Activated T-cell treated with anti-CD3 and anti-CD28 coated beads, Interleukin-2, amount 50 U/mL, for 72 hours (primary cell): Measurements from ENCODE around the gene GNPAT. TPM values are rescaled to one million over a fixed set of nuclear protein-coding genes. Genes with fewer than 3 reads are reported as not detected.

Source experiments
- ATAC-seq, 2 donors: fragments of 150-1000 bp; cut with Tn5 transposase; replicated peaks in 1 of 2; 2 replicates each; pipeline ENCODE4 v1.10.0; 2021; ENCODE audit warnings: moderate library complexity in 2 of 2, mild to moderate bottlenecking in 1 of 2
- DNase-seq, 2 donors: peaks; one replicate each; pipeline ENCODE4 v3.0.0; 2021 to 2022; ENCODE audit warnings: mixed read lengths in 1 of 2
- H3K27ac Mint-ChIP-seq: one replicate; pipeline ENCODE4 v1.8.0; 2022; ENCODE audit warnings: mild to moderate bottlenecking, moderate library complexity, mixed read lengths
- H3K27me3 Mint-ChIP-seq: one replicate; pipeline ENCODE4 v1.8.0; 2022; ENCODE audit warnings: low read depth, mixed read lengths
- H3K36me3 Mint-ChIP-seq, 2 donors: one replicate each; pipeline ENCODE4 v1.8.0; 2022; ENCODE audit warnings: mixed read lengths in 2 of 2, mild to moderate bottlenecking in 1 of 2; ENCODE audit not compliant: insufficient read depth in 2 of 2
- H3K4me1 Mint-ChIP-seq: one replicate; pipeline ENCODE4 v1.8.0; 2022; ENCODE audit warnings: low read depth, mixed read lengths
- H3K4me3 Mint-ChIP-seq, 2 donors: one replicate each; pipeline ENCODE4 v1.8.0; 2022; ENCODE audit warnings: mild to moderate bottlenecking in 2 of 2, mixed read lengths in 2 of 2, moderate library complexity in 2 of 2
- H3K9me3 Mint-ChIP-seq, 2 donors: one replicate each; pipeline ENCODE4 v1.8.0; 2022; ENCODE audit warnings: mixed read lengths in 2 of 2
- total RNA-seq, 2 donors: library from RNA; stranded (reverse); gene quantifications; one replicate each; pipeline ENCODE4 v1.2.3, GENCODE V29; 2022

GNPAT gene
- total RNA-seq, 2 donors from 2014 or later = 55.0 to 60.1 TPM

DNA sequence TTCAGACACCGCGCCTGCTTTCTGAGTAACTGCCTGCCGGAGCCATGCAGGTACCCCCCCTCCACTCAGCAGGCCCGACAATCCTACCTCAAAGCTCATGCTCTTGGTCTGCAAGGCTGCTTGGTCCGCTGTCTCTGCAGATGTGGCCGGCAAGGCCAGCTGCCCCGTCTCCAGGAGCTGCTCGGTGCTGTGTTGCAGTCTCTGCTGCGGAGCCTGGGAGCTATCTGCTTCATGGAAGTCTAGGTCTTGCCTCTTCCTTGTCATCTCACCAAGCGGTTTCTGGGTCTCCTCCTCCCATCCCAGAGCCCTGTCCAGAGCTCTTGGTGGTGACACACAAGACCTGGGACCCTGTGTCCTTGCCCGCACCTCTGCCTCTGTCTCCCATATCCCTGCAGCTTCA is 24.0 kb upstream of the GNPAT start:
- Mint-ChIP-seq H3K36me3 (no peaks in the 10 kb centered on the region), H3K27ac (no peak overlapping the region)

DNA sequence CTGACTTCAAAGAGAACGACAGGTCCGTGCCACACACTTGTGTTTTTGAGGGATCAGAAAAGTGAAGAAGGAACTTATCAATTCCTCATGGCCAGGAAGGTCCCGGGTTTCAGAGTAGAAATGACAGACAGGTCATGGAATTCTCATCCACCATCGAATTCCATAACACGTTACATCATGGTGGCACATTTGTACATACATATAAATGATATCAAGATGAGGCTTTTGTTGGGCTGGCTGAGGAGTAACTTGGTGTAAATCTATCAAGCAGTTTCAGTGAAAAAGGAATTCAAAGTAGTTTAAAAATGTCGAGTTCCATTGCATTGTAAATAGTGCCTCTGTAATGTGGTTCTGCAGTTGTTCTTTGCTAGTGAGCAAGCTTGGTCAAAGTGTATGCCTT is 22.9 kb upstream of the GNPAT start:
- peaks cover 10% of the 10 kb centered on the region for H3K4me1 Mint-ChIP-seq
- H3K36me3 Mint-ChIP-seq = no peaks in the 10 kb centered on the region
- H3K4me3 Mint-ChIP-seq = no peak overlapping the region
- H3K9me3 Mint-ChIP-seq = no peaks in the 10 kb centered on the region
- DNase-seq (no peak), ATAC-seq (no peak)
- H3K27ac Mint-ChIP-seq = no peak overlapping the region
- H3K27me3 Mint-ChIP-seq = no peaks in the 10 kb centered on the region

More for the DNA sequence above, 24.0 kb upstream of the GNPAT start:
- Mint-ChIP-seq H3K27me3 (no peaks in the 10 kb centered on the region), H3K4me3 (no peak overlapping the region), H3K9me3 (no peaks in the 10 kb centered on the region), H3K4me1 (peaks cover 11% of the 10 kb centered on the region)
- no peak for DNase-seq
- ATAC-seq = no peak

DNA sequence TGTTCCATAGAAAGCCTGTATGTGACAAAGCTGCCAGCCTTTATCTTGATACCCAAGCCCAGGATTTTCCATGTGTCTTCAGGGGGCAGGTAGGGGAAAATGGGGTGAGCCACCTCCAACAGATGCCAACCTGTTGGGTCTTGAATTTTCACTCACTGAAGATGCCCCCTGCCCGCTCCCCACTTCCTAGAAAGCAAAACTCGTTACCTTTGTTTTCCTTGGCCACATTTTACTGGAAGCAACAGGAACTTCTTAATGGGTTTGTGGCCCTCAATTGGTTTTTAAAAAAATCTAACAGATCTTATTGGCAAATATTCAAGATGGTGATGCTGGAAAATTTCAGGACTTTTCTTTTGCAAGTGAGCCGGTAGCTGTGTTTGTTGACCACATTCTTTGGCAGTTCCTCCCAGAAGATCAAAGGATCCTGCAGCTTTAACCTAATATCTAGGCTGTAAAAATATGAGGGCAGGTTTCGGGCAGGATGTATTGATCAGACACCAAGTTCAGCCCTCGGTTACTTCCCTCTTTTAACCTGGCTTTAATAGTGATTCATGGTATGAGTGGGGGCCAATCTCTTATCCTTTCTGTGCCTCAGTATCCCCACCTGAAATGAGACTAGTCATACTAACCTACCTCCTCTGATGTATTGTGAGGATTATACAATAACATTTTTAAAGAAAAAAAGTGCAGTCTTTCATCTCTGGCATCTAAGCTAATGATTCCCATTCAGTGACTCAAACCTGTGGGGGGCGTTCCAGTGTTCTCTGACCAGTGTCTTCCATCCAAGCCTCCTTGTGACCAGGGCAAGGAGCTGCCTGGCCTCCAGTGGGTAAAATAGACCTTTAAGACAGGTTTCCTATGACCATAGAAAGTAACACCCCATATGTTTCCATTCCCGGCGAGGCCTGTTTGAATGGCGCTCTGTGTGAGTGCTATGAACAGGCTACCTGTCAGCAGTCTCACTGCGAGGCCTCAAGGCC is 21.3 kb upstream of the GNPAT start:
- ATAC-seq = no peak
- Mint-ChIP-seq H3K27me3 (no peaks in the 10 kb centered on the region), H3K36me3 (peaks cover 3% of the 10 kb centered on the region in 2 donors), H3K4me3 (no peak overlapping the region), H3K9me3 (no peaks in the 10 kb centered on the region), H3K27ac (no peak overlapping the region), H3K4me1 (peaks cover 8% of the 10 kb centered on the region)
- no peak for DNase-seq

DNA sequence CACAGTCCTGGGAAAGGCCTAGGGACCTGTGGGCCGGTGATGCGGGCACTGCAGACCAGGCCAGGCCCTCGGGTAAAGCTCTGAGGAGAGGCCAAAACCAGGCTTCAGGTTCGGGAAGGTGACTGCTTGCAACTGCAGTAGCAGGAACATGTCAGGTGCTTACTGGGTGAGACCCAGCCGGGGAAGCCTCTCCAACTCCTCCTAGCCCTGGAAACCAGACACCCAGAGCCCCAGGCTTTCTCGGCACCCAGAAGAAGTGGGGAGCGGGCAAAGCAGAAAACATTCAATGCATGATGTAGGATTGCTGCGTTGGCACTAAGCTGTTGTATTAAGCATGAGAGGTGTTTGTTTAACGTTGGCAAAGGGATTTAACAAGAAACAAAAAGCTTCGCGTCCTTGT is 20.2 kb upstream of the GNPAT start:
- ATAC-seq (no peak), DNase-seq (no peak)
- Mint-ChIP-seq H3K27ac (no peak overlapping the region), H3K27me3 (no peaks in the 10 kb centered on the region), H3K4me1 (no peaks in the 10 kb centered on the region), H3K4me3 (no peak overlapping the region), H3K9me3 (no peaks in the 10 kb centered on the region), H3K36me3 (peaks cover 5 to 7% of the 10 kb centered on the region in 2 donors)

DNA sequence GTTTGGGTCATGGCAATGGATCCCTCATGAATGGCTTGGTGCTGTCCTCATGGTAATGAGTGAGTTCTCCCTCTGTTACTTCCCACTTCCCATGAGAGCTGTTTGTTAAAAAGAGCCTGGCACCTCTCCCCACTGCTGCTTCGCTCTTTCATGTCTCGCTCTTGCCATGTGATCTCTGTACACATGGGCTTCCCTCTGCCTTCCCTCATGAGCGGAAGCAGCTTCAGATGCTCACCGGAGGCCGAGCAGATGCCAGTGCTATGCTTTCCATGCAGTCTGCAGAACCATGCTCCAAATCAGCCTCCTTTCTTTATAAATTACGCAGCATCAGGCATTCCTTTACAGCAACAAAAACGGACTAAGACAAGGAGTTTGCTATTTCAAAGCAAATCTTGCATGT is 14.9 kb upstream of the GNPAT start:
- DNase-seq (no peak), ATAC-seq (no peak)
- Mint-ChIP-seq H3K4me3 (no peak overlapping the region), H3K4me1 (no peaks in the 10 kb centered on the region), H3K27ac (no peak overlapping the region), H3K27me3 (no peaks in the 10 kb centered on the region), H3K9me3 (no peaks in the 10 kb centered on the region), H3K36me3 (peaks cover 11 to 29% of the 10 kb centered on the region in 2 donors)

DNA sequence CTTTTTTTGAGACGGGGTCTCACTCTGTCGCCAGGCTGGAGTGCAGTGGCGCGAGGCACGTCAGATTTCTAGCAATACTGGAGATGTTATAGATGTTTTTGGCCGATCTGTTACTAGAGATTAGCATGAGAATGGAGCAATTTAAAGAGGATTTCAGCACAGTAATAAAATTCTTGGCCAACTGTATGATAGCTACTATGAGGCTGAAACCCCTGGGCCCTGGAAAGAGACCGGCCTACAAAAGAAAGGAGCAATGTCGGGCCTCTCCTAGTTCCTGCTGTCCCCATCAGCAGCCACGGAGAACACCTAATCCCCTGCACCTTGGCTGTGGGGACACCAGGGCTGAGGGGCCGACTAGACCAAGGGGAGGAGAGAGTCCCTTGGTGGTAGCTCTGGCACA is 9.5 kb upstream of the GNPAT start:
- no peak overlapping the region for H3K4me3 Mint-ChIP-seq
- no peaks in the 10 kb centered on the region for H3K9me3 Mint-ChIP-seq
- H3K27ac Mint-ChIP-seq = peak overlapping the region; percentile 6
- peaks cover 18% of the 10 kb centered on the region for H3K4me1 Mint-ChIP-seq
- DNase-seq = no peak
- peaks cover 7 to 22% of the 10 kb centered on the region in 2 donors for H3K36me3 Mint-ChIP-seq
- no peak for ATAC-seq
- no peaks in the 10 kb centered on the region for H3K27me3 Mint-ChIP-seq

DNA sequence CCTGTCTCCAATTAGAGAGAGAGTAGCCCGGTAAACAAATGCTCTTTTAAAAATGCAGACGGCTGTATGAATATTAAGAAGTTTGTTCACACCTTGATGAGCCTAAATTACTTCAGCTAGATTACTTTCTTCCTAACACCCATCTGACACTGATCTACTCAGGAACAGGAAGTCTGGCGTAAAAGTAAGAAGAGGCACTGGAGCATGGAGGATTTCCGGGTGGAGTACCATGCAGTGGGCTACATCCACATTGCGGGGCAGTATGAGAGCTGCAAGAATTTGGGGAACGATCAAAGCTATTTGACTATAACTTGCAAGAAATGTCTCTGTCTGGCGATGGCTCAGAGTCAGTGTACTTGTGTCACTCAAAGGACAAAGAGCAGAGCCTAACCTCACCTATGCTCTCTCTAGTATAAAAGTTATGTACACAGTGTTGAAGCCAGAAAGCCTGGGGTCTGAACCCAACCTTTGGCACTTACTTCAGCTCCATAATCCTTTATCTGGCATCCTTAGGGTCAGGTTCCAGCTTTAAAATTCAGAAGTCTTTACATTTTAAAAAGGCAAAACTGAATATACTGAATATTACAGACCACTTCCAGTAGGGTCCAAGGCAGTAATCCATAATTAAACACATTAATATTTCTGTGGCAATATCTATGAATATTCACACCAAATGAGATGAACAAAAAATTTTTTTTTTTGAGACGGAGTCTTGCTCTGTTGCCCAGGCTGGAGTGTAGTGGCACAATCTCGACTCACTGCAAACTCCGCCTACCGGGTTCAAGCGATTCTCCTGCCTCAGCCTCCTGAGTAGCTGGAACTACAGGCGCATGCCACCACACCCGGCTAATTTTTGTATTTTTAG is 7.9 kb upstream of the GNPAT start:
- Mint-ChIP-seq H3K9me3 (no peaks in the 10 kb centered on the region), H3K36me3 (peaks cover 5 to 18% of the 10 kb centered on the region in 2 donors), H3K4me3 (no peak overlapping the region), H3K27ac (no peak overlapping the region), H3K27me3 (no peaks in the 10 kb centered on the region), H3K4me1 (peaks cover 32% of the 10 kb centered on the region)
- ATAC-seq = no peak
- DNase-seq = no peak

DNA sequence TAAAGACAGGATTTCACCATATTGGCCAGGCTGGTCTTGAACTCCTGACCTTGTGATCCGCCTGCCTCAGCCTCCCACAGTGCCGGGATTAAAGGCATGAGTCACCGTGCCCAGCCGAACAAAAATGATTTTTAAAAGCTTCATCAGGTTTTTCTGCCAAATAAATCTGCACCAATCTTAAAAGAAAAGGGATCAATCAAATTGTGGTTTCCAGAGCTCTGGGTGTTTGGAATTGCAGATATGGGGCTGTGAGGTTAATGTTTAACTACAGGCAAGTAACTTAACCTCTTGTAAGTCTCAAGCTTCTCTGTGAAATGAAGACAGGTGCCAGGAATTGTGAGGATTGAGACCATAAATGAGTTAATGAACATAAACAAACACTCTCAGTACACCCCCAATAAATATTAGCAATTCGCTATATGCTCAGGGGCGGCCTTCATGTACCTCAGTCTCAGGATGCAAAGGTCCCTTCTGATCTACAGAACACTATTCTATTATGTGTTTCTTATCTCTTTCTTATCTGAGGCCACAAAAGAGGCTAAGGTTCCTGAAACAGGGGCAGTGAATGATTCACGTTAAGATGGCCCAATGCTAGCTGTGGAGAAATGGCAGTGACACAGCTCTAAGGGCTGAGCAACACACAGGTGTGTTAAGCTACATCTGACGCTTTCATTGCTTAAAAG is 7.1 kb upstream of the GNPAT start:
- no peak overlapping the region for H3K4me3 Mint-ChIP-seq
- no peak overlapping the region for H3K27ac Mint-ChIP-seq
- peaks cover 11 to 16% of the 10 kb centered on the region in 2 donors for H3K36me3 Mint-ChIP-seq
- peaks cover 38% of the 10 kb centered on the region for H3K4me1 Mint-ChIP-seq
- H3K27me3 Mint-ChIP-seq = no peaks in the 10 kb centered on the region
- ATAC-seq (no peak), DNase-seq (no peak)
- H3K9me3 Mint-ChIP-seq = no peaks in the 10 kb centered on the region

DNA sequence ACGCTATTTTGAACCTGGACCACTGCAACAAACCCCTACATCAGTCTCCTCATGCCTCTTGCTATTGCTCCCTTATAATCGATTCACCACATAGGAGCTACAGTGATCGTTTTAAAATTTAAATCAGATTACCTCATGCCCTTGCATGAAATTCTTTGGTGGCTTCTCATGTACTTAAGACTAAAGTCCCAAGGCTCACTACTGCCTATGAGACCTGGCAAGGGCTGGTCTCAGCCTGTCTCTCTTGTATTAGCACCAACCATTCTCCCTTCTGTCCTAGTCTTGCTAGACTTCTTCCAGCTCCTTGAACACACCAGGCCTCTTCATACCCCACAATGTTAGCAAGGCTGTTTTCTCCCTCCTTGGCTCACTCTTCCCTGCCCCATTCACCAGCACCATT is 6.5 kb upstream of the GNPAT start:
- Mint-ChIP-seq H3K36me3 (peaks cover 13 to 19% of the 10 kb centered on the region in 2 donors), H3K4me3 (no peak overlapping the region), H3K4me1 (peaks cover 44% of the 10 kb centered on the region), H3K27me3 (no peaks in the 10 kb centered on the region), H3K27ac (no peak overlapping the region), H3K9me3 (no peaks in the 10 kb centered on the region)
- ATAC-seq (no peak), DNase-seq (no peak)

DNA sequence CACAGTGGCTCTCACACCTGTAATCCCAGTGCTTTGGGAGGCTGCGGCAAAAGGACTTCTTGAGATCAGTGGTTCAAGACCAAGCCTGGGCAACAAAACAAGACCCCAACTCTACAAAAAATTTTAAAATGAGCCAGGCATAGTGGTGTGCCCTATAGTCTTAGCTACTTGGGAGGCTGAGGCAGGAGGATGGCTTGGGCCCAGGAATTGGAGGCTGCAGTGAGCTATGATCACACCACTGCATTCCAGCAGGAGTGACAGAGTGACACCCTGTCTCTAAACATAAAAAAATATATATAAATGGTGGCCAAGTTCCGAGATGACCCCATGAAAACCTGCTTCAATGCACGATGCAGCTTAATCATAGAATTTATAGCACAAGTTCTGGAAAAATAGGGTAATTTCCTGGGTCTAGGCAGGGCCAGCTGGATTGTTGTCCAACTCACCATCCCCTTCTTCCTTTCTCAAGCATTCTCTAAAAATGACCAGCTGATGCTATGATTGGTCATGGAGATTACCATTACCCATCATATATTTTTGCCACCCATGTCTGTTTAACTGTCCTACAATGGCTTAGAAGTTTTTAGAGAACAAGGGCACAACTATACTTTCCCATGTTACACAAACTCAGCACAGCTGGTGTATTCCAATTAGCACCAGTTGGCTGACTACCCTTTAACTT is 5.3 kb upstream of the GNPAT start:
- peak overlapping the region in 1 of 2 donors; percentile 13 for H3K4me3 Mint-ChIP-seq
- peaks cover 18 to 19% of the 10 kb centered on the region in 2 donors for H3K36me3 Mint-ChIP-seq
- ATAC-seq (no peak), DNase-seq (no peak)
- H3K27me3 Mint-ChIP-seq = no peaks in the 10 kb centered on the region
- H3K27ac Mint-ChIP-seq = peak overlapping the region; percentile 71
- no peaks in the 10 kb centered on the region for H3K9me3 Mint-ChIP-seq
- peaks cover 54% of the 10 kb centered on the region for H3K4me1 Mint-ChIP-seq

DNA sequence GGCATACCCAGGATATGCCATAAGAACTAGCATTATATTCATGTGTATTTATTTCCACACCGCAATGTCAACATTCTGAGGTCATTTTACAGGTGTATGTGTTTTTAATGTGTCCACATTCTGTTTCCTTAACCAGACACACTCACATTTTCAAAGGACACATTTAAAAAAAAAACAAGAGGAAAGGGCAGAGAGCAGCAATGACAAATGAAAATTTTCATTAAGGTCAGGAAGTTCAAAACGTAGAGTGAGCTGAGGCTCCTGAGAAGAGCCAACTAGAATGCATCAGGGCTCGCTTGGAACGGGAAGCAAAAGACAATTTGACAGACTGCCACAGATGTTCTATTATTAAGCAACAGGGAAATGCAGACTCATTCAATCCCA is 4.8 kb upstream of the GNPAT start:
- Mint-ChIP-seq H3K36me3 (peaks cover 17 to 18% of the 10 kb centered on the region in 2 donors), H3K27ac (peak overlapping the region; percentile 71), H3K27me3 (no peaks in the 10 kb centered on the region), H3K9me3 (no peaks in the 10 kb centered on the region), H3K4me1 (peaks cover 54% of the 10 kb centered on the region), H3K4me3 (peak overlapping the region in 1 of 2 donors; percentile 13)
- DNase-seq (no peak), ATAC-seq (no peak)

DNA sequence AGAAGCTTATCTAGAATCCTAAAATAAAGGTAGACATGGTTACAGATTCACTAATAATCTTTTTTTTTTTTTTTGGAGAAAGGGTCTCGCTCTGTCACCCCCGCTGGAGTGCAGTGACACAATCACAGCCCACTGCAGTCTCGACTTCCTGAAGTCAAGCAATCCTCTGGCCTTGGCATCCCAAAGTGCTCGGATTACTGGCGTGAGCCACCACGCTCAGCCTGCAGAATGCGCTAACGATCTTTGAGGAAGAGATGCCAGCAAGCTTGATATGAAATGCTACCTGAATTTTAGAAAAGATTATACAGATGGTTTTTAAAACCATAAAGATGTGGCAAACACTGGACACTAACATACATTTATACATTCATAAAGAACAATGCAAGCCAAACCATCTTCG is 4.1 kb upstream of the GNPAT start:
- peaks cover 55% of the 10 kb centered on the region for H3K4me1 Mint-ChIP-seq
- H3K27ac Mint-ChIP-seq = no peak overlapping the region
- ATAC-seq = no peak
- no peak overlapping the region for H3K4me3 Mint-ChIP-seq
- H3K27me3 Mint-ChIP-seq = no peaks in the 10 kb centered on the region
- no peak for DNase-seq
- H3K36me3 Mint-ChIP-seq = peaks cover 21% of the 10 kb centered on the region in 2 donors
- no peaks in the 10 kb centered on the region for H3K9me3 Mint-ChIP-seq
